ENCODE results near the gene HACD3. TPM values are rescaled to one million over a fixed set of nuclear protein-coding genes. Genes with fewer than 3 reads are reported as not detected.

HACD3 gene
- polyA plus RNA-seq, 2 of the 4 experiments (the other 2 are of a cell fraction): 151 to 212 TPM

- FAIRE-seq: no peak
- H3K27ac ChIP-seq: no peak overlapping the region
- H3K4me2 ChIP-seq: no peak overlapping the region
- POLR2A ChIA-PET: no interaction called here
- H3K9me3 ChIP-seq: no peaks in the 10 kb centered on the region
- ATAC-seq: no peak
- peaks cover 40% of the 10 kb centered on the region for H3K4me1 ChIP-seq
- TF ChIP-seq CBX2 (IDR thresholded peaks at IDR 0.05; ENCODE audit: borderline replicate concordance, low read depth) (no peak), ZSCAN20 (CRISPR knock-in tag; IDR thresholded peaks at IDR 0.05) (no peak), KDM1A (IDR thresholded peaks at IDR 0.05; ENCODE audit: low read depth) (no peak), BCL3 (IDR thresholded peaks at IDR 0.05) (no peak), KDM5A (IDR thresholded peaks at IDR 0.05) (no peak), MAFK (IDR thresholded peaks at IDR 0.05; ENCODE audit: partially characterized antibody) (no peak), PHF8 (IDR thresholded peaks at IDR 0.05; ENCODE audit: borderline replicate concordance, low read depth) (no peak), HMGXB4 (CRISPR knock-in tag; IDR thresholded peaks at IDR 0.05; ENCODE audit: borderline replicate concordance) (no peak), TP53 (CRISPR knock-in tag; IDR thresholded peaks at IDR 0.05) (no peak), CBX8 (IDR thresholded peaks at IDR 0.05) (no peak), POLR2A (IDR thresholded peaks at IDR 0.05; ENCODE audit: low read length) (no peak), SREBF2 (IDR thresholded peaks at IDR 0.05) (no peak), NPAS2 (CRISPR knock-in tag; IDR thresholded peaks at IDR 0.05; ENCODE audit: borderline replicate concordance) (no peak), RAD21 (conservative IDR thresholded peaks at IDR 0.05 in 1 of 2, IDR thresholded peaks at IDR 0.05 in 1 of 2) (no peak), MAZ (IDR thresholded peaks at IDR 0.05; ENCODE audit: borderline replicate concordance, low read depth, low read length) (no peak), FOXS1 (CRISPR knock-in tag; IDR thresholded peaks at IDR 0.05) (no peak), HDAC2 (IDR thresholded peaks at IDR 0.05) (no peak), E2F6 (IDR thresholded peaks at IDR 0.05; ENCODE audit: borderline replicate concordance, low read depth) (no peak), ZC3H11A (IDR thresholded peaks at IDR 0.05) (no peak)
- no peak overlapping the region for H3K4me3 ChIP-seq
- no peak for DNase-seq (ENCODE audit: low read depth in 1 of 2, low spot score in 1 of 2)
- CTCF ChIA-PET: interaction anchor here (0.6 kb wide), 1 partner anchor 55 kb away, joined by 3 read pairs; no protein-coding TSS in a partner anchor
- 85% methylated on average over 4 of the region's 4 CpGs for WGBS (ENCODE audit: missing lambda C conversion rate)
These were observed 4.9 kb downstream of the HACD3 start for GRCh38 chr15:65535192-65535591.

GRCh38 chr15:65540314-65540713, 10.1 kb downstream of the HACD3 start:
- no peak overlapping the region for H3K4me2 ChIP-seq
- TF ChIP-seq POLR2A (IDR thresholded peaks at IDR 0.05; ENCODE audit: low read length) (no peak), MAX (IDR thresholded peaks at IDR 0.05) (no peak), HMGXB4 (CRISPR knock-in tag; IDR thresholded peaks at IDR 0.05; ENCODE audit: borderline replicate concordance) (no peak), PBX3 (IDR thresholded peaks at IDR 0.05) (no peak), MAFK (IDR thresholded peaks at IDR 0.05; ENCODE audit: partially characterized antibody) (no peak), KDM5A (IDR thresholded peaks at IDR 0.05) (no peak), GATA3 (IDR thresholded peaks at IDR 0.05; ENCODE audit: borderline replicate concordance) (no peak), ATOH8 (CRISPR knock-in tag; IDR thresholded peaks at IDR 0.05; ENCODE audit: low read depth) (no peak)
- ATAC-seq: no peak
- no peak for DNase-seq (ENCODE audit: low read depth in 1 of 2, low spot score in 1 of 2)
- no peaks in the 10 kb centered on the region for H3K9me3 ChIP-seq
- 94% methylated on average over 1 of the region's 1 CpG for WGBS (ENCODE audit: missing lambda C conversion rate)
- no peak overlapping the region for H3K27ac ChIP-seq
- POLR2A ChIA-PET: no interaction called here
- CTCF ChIA-PET: interaction anchor here (0.6 to 1.8 kb wide), 5 partner anchors 19 to 692 kb away, joined by 3 to 5 read pairs (median 3); no protein-coding TSS in a partner anchor
- H3K4me1 ChIP-seq: peaks cover 1% of the 10 kb centered on the region; the same call in 2 of the 3 replicates
- FAIRE-seq: no peak
- no peak overlapping the region for H3K4me3 ChIP-seq
